Right lobe of liver (tissue), 6 donors: ENCODE data around the gene MAN1B1. TPM values are rescaled to one million over a fixed set of nuclear protein-coding genes. Genes with fewer than 3 reads are reported as not detected.
A peak's percentile ranks its signal among the peaks of the same experiment; 100 is the strongest.

Experiments
- ATAC-seq, 4 donors: fragments of 200-7000 bp; cut with Tn5 transposase; one replicate each; pipeline ENCODE4 v1.9.1; 2020; ENCODE audit warnings: mild to moderate bottlenecking in 4 of 4, moderate library complexity in 4 of 4
- DNase-seq, 3 donors: peaks; one replicate each; pipeline ENCODE4 v3.0.0-alpha.2; 2020
- H3K27ac ChIP-seq, 3 donors: fragments of 200-600 bp; one replicate each; pipeline ENCODE4 v1.8.0; 2022
- H3K27me3 ChIP-seq, 2 donors: fragments of 200-600 bp; one replicate each; pipeline ENCODE4 v1.8.0; 2022
- H3K36me3 ChIP-seq, 4 donors: fragments of 200-600 bp; sonication (generic) in 1 of 4; one replicate each; pipeline versions ENCODE4 v1.5.1 to v1.8.0; 2017 to 2022; ENCODE audit warnings: control low read depth in 1 of 4
- H3K4me1 ChIP-seq, 4 donors: fragments of 200-600 bp; sonication (generic) in 1 of 4; one replicate each; pipeline versions ENCODE4 v1.5.1 to v1.8.0; 2017 to 2022; ENCODE audit warnings: control low read depth in 1 of 4
- H3K4me3 ChIP-seq, 3 donors: fragments of 200-600 bp; one replicate each; pipeline ENCODE4 v1.8.0; 2022
- H3K9me3 ChIP-seq, 4 donors: fragments of 200-600 bp; sonication (generic) in 1 of 4; one replicate each; pipeline versions ENCODE4 v1.5.1 to v1.8.0; 2017 to 2022; ENCODE audit warnings: control low read depth in 1 of 4
- POLR2A ChIP-seq: fragments of 450-650 bp; IDR thresholded peaks from one replicate; pipeline ENCODE4 v1.6.1; 2017; ENCODE audit warnings: antibody characterized with exemption, mild to moderate bottlenecking
- WGBS: methylation state at CpG from one replicate; pipeline ENCODE4 v1.1.6; 2018; ENCODE audit warnings: low coverage, low lambda C conversion rate; ENCODE audit not compliant: insufficient coverage; ENCODE audit errors: missing lambda C conversion rate; 5-methylcytosine and 5-hydroxymethylcytosine counted together
- intact Hi-C, 2 donors: fragments of 100-400 bp; cut with DNase I; formaldehyde crosslinking; loops; one replicate each; pipeline versions ENCODE4 v1.11.2 to v1.14.1; 2022
- small RNA-seq, 2 experiments: library from RNA; depleted of rRNA; stranded (forward); fragments of <200 nt; gene quantifications; one replicate each; pipeline ENCODE3, GENCODE V24; 2016
- total RNA-seq, 6 experiments: library from RNA; depleted of rRNA in 2 of 6; stranded (reverse); fragments of >200 nt in 2 of 6; fragmentation: NEBNext Ultra II Directional in 3 of 6; extraction: Animal tissue kit (Norgen Biotek cat#: 25700) in 3 of 6; gene quantifications; one replicate each; pipeline versions ENCODE4 v1.1.0 to v1.2.4, GENCODE V29; 2016 to 2023
- TF ChIP-seq, protein P1 (sequence below), 4 donors: fragments of 200-600 bp in 3 of 4; fragments of 450-650 bp in 1 of 4; IDR thresholded peaks; one replicate each; pipeline versions ENCODE4 v1.5.1 to v1.8.0; 2016 to 2022; ENCODE audit warnings: antibody characterized with exemption in 4 of 4, mild to moderate bottlenecking in 2 of 4
- donor health status: DM: no; HTN: yes; CAD: no.
- donor health status: DM: no; HTN: no; CAD: no.
- donor health status: DM: no; HTN: no; CAD: no.
- donor health status: DM: no; HTN: yes; CAD: no.
- donor health status: DM: no; HTN: yes; CAD: no.

MAN1B1 gene
- total RNA-seq, 6 experiments from 2014 or later = 24.0 to 39.1 (median 28.8) TPM

DNA sequence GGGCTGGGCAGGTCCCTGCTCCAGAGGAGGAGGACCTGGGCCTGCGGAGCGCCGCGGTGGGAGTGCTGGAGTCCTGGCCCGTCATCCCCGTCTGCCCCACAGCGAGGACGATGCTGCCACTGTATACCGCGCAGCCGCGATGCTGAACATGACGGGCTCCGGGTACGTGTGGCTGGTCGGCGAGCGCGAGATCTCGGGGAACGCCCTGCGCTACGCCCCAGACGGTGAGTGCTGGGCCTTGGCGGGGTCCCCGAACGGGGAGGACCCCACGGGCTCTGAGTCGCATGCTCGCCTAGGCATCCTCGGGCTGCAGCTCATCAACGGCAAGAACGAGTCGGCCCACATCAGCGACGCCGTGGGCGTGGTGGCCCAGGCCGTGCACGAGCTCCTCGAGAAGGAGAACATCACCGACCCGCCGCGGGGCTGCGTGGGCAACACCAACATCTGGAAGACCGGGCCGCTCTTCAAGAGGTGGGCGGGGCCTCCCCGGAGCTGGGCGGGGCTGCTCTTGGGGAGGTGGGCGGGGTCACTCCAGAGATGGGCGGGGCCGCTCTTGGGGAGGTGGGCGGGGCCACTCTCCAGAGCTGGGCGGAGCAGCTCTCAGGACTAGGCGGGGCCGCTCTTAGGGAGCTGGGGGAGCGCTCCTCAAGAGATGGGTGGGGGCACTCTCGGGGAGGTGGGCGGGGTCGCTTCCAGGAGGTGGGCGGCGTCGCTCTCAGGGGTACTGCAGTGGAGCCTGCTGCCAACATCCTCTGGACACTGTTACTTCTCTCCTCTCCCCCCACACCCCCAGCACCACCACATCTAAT, 70.0 kb downstream of the MAN1B1 start:
- no peak overlapping the region for H3K4me3 ChIP-seq
- peak; percentile 48 to 68 (median 63) for ATAC-seq
- H3K9me3 ChIP-seq = no peaks in the 10 kb centered on the region
- DNase-seq = no peak
- no peaks in the 10 kb centered on the region for H3K36me3 ChIP-seq
- H3K4me1 ChIP-seq = no peaks in the 10 kb centered on the region
- under 1% methylated on average over 17 of the region's 65 CpGs for WGBS
- TF ChIP-seq POLR2A = no peak
- TF ChIP-seq, protein P1, sequence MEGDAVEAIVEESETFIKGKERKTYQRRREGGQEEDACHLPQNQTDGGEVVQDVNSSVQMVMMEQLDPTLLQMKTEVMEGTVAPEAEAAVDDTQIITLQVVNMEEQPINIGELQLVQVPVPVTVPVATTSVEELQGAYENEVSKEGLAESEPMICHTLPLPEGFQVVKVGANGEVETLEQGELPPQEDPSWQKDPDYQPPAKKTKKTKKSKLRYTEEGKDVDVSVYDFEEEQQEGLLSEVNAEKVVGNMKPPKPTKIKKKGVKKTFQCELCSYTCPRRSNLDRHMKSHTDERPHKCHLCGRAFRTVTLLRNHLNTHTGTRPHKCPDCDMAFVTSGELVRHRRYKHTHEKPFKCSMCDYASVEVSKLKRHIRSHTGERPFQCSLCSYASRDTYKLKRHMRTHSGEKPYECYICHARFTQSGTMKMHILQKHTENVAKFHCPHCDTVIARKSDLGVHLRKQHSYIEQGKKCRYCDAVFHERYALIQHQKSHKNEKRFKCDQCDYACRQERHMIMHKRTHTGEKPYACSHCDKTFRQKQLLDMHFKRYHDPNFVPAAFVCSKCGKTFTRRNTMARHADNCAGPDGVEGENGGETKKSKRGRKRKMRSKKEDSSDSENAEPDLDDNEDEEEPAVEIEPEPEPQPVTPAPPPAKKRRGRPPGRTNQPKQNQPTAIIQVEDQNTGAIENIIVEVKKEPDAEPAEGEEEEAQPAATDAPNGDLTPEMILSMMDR (IDR thresholded peaks at IDR 0.05) = no peak
- peaks cover 0 to 12% of the 10 kb centered on the region in 2 donors for H3K27me3 ChIP-seq
- intact Hi-C loops = no loop called here
- no peak overlapping the region for H3K27ac ChIP-seq

DNA sequence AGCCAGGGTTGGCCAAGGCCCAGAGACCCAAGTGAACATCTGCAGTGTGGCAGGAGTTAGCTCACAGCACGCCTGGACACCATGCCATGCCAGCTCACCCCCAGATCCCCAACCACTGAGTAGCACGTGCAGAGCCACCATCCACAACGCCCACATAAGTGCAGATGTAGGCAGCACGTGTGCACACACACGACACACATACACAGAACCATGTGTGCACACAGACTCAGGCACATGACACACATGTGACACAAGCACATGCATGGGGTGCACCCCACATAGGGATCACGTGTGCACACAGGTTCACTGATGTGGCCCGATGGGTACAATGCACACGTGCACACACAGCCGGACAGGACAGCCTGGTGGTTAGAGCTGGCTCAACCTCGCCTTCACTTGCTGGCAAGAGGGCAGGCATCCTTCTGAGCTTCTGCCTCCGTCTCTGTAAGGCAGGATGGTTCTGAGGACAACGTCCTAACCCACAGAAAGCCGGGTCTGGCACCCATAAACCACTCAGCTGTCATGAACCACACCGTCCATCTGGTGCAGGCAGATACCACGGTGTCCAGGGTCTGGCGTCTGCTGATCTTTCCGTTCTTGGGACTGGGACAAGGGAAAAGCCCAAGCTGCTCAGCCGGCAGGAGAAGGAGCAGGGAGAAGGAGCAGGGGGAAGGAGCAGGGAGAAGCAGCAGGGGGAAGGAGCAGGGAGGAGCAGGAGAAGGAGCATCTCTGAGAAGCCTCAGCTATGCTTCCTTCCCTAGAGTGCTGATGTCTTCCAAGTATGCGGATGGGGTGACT, 71.0 kb downstream of the MAN1B1 start:
- intact Hi-C loops = no loop called here
- no peak for TF ChIP-seq POLR2A
- TF ChIP-seq, protein P1 (IDR thresholded peaks at IDR 0.05) = no peak
- peaks cover 0 to 4% (median 0%) of the 10 kb centered on the region in 4 donors for H3K4me1 ChIP-seq
- no peaks in the 10 kb centered on the region for H3K36me3 ChIP-seq
- H3K9me3 ChIP-seq = no peaks in the 10 kb centered on the region
- peaks cover 6 to 21% of the 10 kb centered on the region in 2 donors for H3K27me3 ChIP-seq
- no peak overlapping the region for H3K27ac ChIP-seq
- ATAC-seq (no peak), DNase-seq (no peak)
- WGBS = 26% methylated on average over 10 of the region's 19 CpGs
- H3K4me3 ChIP-seq = no peak overlapping the region

DNA sequence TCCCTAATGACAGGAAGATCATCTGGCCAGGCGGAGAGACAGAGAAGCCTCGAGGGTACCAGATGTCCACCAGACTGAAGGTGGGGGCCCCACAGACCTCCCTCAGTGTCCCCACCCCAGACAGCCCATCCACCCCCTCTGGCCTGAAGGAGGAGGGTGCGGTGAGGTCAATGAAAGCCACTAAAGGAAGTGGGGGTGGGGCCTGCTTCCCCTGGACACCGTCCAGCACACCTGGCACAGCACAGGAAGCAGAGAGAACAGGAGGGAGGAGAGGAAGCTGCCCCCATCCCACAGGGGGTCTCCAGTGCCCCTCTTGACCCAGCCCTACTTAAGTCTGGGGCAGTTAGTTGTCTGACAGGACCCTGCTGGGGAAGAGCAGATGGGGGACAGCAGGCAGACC, 71.8 kb downstream of the MAN1B1 start:
- no peak for ATAC-seq
- Histone ChIP-seq H3K4me3 (no peak overlapping the region), H3K9me3 (no peaks in the 10 kb centered on the region), H3K27me3 (peaks cover 6 to 24% of the 10 kb centered on the region in 2 donors), H3K4me1 (peaks cover 0 to 6% (median 0%) of the 10 kb centered on the region in 4 donors), H3K36me3 (no peaks in the 10 kb centered on the region), H3K27ac (no peak overlapping the region)
- WGBS = 43% methylated on average over 1 of the region's 4 CpGs
- DNase-seq = no peak
- intact Hi-C loops = no loop called here
- TF ChIP-seq, protein P1 (IDR thresholded peaks at IDR 0.05) = no peak
- TF ChIP-seq POLR2A = no peak

Small RNA genes within 50 kb of the gene (small RNA-seq; reads per million reads assigned to genes)
- 0 to 0.10 reads per million in 2 experiments for gene RF00153

Other genes with a start within 250 kb of the MAN1B1 start
- gene AJM1, start 244.5 kb upstream of the MAN1B1 start, total RNA-seq = 1 to 10 TPM; 1.7 to 2.8 (median 2.6) TPM
- 10 to 100 TPM; 30.5 to 66.6 (median 49.3) TPM for gene PHPT1, start 237.6 kb upstream of the MAN1B1 start, total RNA-seq
- gene MAMDC4, start 234.6 kb upstream of the MAN1B1 start, total RNA-seq = 10 to 100 TPM in 4 of 6 experiments, 1 to 10 TPM in 2; 5.7 to 27.9 (median 22.5) TPM
- gene EDF1, start 220.7 kb upstream of the MAN1B1 start, total RNA-seq = 100 to 1,000 TPM; 216 to 486 (median 227) TPM
- gene TRAF2, start 200.5 kb upstream of the MAN1B1 start, total RNA-seq = 1 to 10 TPM; 5.8 to 8.8 (median 7.1) TPM
- gene FBXW5, start 142.2 kb upstream of the MAN1B1 start, total RNA-seq = 100 to 1,000 TPM in 3 of 6 experiments, 10 to 100 TPM in 3; 84.0 to 290 (median 97.4) TPM
- 100 to 1,000 TPM; 248 to 755 (median 453) TPM for gene C8G, start 141.7 kb upstream of the MAN1B1 start, total RNA-seq
- gene LCN12, start 134.7 kb upstream of the MAN1B1 start, total RNA-seq = 10 to 100 TPM in 5 of 6 experiments, 1 to 10 TPM in 1; 2.7 to 36.4 (median 20.3) TPM
- gene PTGDS, start 109.5 kb upstream of the MAN1B1 start, total RNA-seq = 10 to 100 TPM in 2 of 6 experiments, 1 to 10 TPM in 4; 4.3 to 21.9 (median 6.0) TPM
- not detected for gene LCNL1, start 104.0 kb upstream of the MAN1B1 start, total RNA-seq
- gene PAXX, start 94.6 kb upstream of the MAN1B1 start, total RNA-seq = 10 to 100 TPM; 13.8 to 34.5 (median 23.3) TPM
- gene CLIC3, start 90.4 kb upstream of the MAN1B1 start, total RNA-seq = under 1 TPM in 2 of 6 experiments, not detected in 4; 0.37 to 0.51 TPM
- 10 to 100 TPM; 23.7 to 49.2 (median 34.2) TPM for gene ABCA2, start 58.7 kb upstream of the MAN1B1 start, total RNA-seq
- gene FUT7, start 54.9 kb upstream of the MAN1B1 start, total RNA-seq = under 1 TPM in 2 of 6 experiments, not detected in 4; 0.12 to 0.13 TPM
- 10 to 100 TPM in 5 of 6 experiments, 1 to 10 TPM in 1; 9.3 to 14.9 (median 12.2) TPM for gene NPDC1, start 40.8 kb upstream of the MAN1B1 start, total RNA-seq
- gene ENTPD2, start 32.9 kb upstream of the MAN1B1 start, total RNA-seq = 1 to 10 TPM in 2 of 6 experiments, under 1 TPM in 4; 0.50 to 2.1 (median 0.80) TPM
- under 1 TPM in 5 of 6 experiments, not detected in 1; 0.05 to 0.43 (median 0.22) TPM for gene SAPCD2, start 16.4 kb upstream of the MAN1B1 start, total RNA-seq
- gene UAP1L1, start 9.5 kb upstream of the MAN1B1 start, total RNA-seq = 1 to 10 TPM; 1.3 to 4.9 (median 1.9) TPM
- 10 to 100 TPM; 62.2 to 86.2 (median 66.2) TPM for gene DPP7, start 27.7 kb downstream of the MAN1B1 start, total RNA-seq
- not detected for gene GRIN1, start 52.2 kb downstream of the MAN1B1 start, total RNA-seq
- gene LRRC26, start 83.1 kb downstream of the MAN1B1 start, total RNA-seq = under 1 TPM in 2 of 6 experiments, not detected in 4; 0.17 to 0.18 TPM
- not detected for gene TMEM210, start 85.1 kb downstream of the MAN1B1 start, total RNA-seq
- gene ANAPC2, start 101.6 kb downstream of the MAN1B1 start, total RNA-seq = 10 to 100 TPM; 16.1 to 36.5 (median 27.9) TPM
- 10 to 100 TPM; 21.5 to 53.3 (median 25.5) TPM for gene SSNA1, start 101.7 kb downstream of the MAN1B1 start, total RNA-seq
- gene TPRN, start 113.8 kb downstream of the MAN1B1 start, total RNA-seq = 10 to 100 TPM; 12.1 to 28.9 (median 18.1) TPM
- 10 to 100 TPM; 17.7 to 28.0 (median 23.9) TPM for gene TMEM203, start 118.7 kb downstream of the MAN1B1 start, total RNA-seq
- gene NDOR1, start 118.7 kb downstream of the MAN1B1 start, total RNA-seq = 1 to 10 TPM; 4.7 to 9.6 (median 7.4) TPM
- 10 to 100 TPM in 1 of 6 experiments, 1 to 10 TPM in 5; 3.5 to 12.2 (median 4.5) TPM for gene RNF208, start 135.3 kb downstream of the MAN1B1 start, total RNA-seq
- 1 to 10 TPM in 1 of 6 experiments, under 1 TPM in 4, not detected in 1; 0.20 to 1.2 (median 0.31) TPM for gene CYSRT1, start 138.2 kb downstream of the MAN1B1 start, total RNA-seq
- not detected for gene RNF224, start 140.5 kb downstream of the MAN1B1 start, total RNA-seq
- gene SLC34A3, start 143.9 kb downstream of the MAN1B1 start, total RNA-seq = not detected
- gene TUBB4B, start 154.3 kb downstream of the MAN1B1 start, total RNA-seq = 100 to 1,000 TPM in 5 of 6 experiments, 10 to 100 TPM in 1; 88.4 to 274 (median 124) TPM
- not detected for gene STPG3, start 164.3 kb downstream of the MAN1B1 start, total RNA-seq
- gene NELFB, start 168.3 kb downstream of the MAN1B1 start, total RNA-seq = 10 to 100 TPM; 15.6 to 21.6 (median 20.1) TPM
- 1 to 10 TPM; 2.2 to 4.9 (median 3.7) TPM for gene TOR4A, start 190.7 kb downstream of the MAN1B1 start, total RNA-seq
- 1 to 10 TPM in 3 of 6 experiments, under 1 TPM in 3; 0.57 to 2.3 (median 0.98) TPM for gene NRARP, start 215.3 kb downstream of the MAN1B1 start, total RNA-seq